ENCODE data around the gene TANK. TPM values are rescaled to one million over a fixed set of nuclear protein-coding genes. Genes with fewer than 3 reads are reported as not detected.

Gene TANK
- total and polyA plus RNA-seq, 2 of the 8 experiments (the other 6 are each of a cell fraction or from before 2014, with no cell fraction given): 7.0 to 26.1 TPM

- H2BK120ac ChIP-seq (replicated peaks; ENCODE audit: low read depth, low read length): no peak overlapping the region
- no peak overlapping the region for H4K91ac ChIP-seq (replicated peaks; ENCODE audit: insufficient read length, low read length)
- no peak overlapping the region for H2AFZ ChIP-seq (ENCODE audit: low read length)
- POLR2A ChIA-PET (ENCODE audit: partially characterized antibody): no interaction called here
- no peak overlapping the region for H3K4me3 ChIP-seq (ENCODE audit: extremely low read depth in 1 of 4, insufficient read depth in 2 of 4, low read depth in 3 of 4, low read length in 4 of 4)
- no peak overlapping the region for H2BK15ac ChIP-seq (ENCODE audit: low read length)
- H2AK5ac ChIP-seq (ENCODE audit: low read depth, low read length): no peak overlapping the region
- no peaks in the 10 kb centered on the region for H3K23me2 ChIP-seq (ENCODE audit: low read depth, low read length)
- H3K14ac ChIP-seq (ENCODE audit: insufficient read length): no peak overlapping the region
- TF ChIP-seq TCF12 (IDR thresholded peaks at IDR 0.05; ENCODE audit: low read depth, low read length) (no peak), SIN3A (conservative IDR thresholded peaks at IDR 0.05 in 1 of 2, IDR thresholded peaks at IDR 0.05 in 1 of 2; ENCODE audit: low read depth in 1 of 2, low read length in 2 of 2) (no peak), SRF (IDR thresholded peaks at IDR 0.05; ENCODE audit: low read depth, low read length) (no peak), CTBP2 (IDR thresholded peaks at IDR 0.05; ENCODE audit: borderline replicate concordance, insufficient read depth, insufficient read length, low read length) (no peak), EZH2 (IDR thresholded peaks at IDR 0.05; ENCODE audit: low read depth, low read length, severe bottlenecking) (no peak), SP1 (IDR thresholded peaks at IDR 0.05; ENCODE audit: low read depth, low read length) (no peak), EP300 (IDR thresholded peaks at IDR 0.05; ENCODE audit: borderline replicate concordance in 1 of 2, low read depth in 2 of 2, low read length in 2 of 2) (no peak), POU5F1 (IDR thresholded peaks at IDR 0.05; ENCODE audit: low read depth, low read length) (no peak), SAP30 (IDR thresholded peaks at IDR 0.05; ENCODE audit: insufficient read depth, insufficient replicate concordance, low read length) (no peak), CBX5 (IDR thresholded peaks at IDR 0.05; ENCODE audit: low read depth, low read length) (no peak), NANOG (IDR thresholded peaks at IDR 0.05; ENCODE audit: insufficient read depth, low read depth, low read length, poor library complexity, severe bottlenecking) (no peak), CEBPB (IDR thresholded peaks at IDR 0.05; ENCODE audit: low read depth, low read length) (no peak)
- H3K27me3 ChIP-seq (replicated peaks in 1 of 4; ENCODE audit: control insufficient read depth in 3 of 4, extremely low read depth in 1 of 4, insufficient read depth in 3 of 4, low read length in 3 of 4): no peaks in the 10 kb centered on the region
- H3K27ac ChIP-seq (ENCODE audit: low read depth, low read length): no peak overlapping the region
- no peak overlapping the region for H3K23ac ChIP-seq (ENCODE audit: insufficient read length)
- peaks cover 0 to 7% (median 4%) of the 10 kb centered on the region in 4 experiments; a peak in 4 of 7 replicates for H3K4me1 ChIP-seq (replicated peaks in 1 of 4; ENCODE audit: control insufficient read depth in 3 of 4, insufficient read depth in 4 of 4, low read length in 3 of 4)
- H3K18ac ChIP-seq (ENCODE audit: extremely low read depth, low read length): no peak overlapping the region
- no peak overlapping the region for H4K8ac ChIP-seq (ENCODE audit: extremely low read depth, insufficient read depth, low read length)
- no peak overlapping the region for H4K5ac ChIP-seq (ENCODE audit: insufficient read length, low read depth, low read length)
- no peaks in the 10 kb centered on the region for H4K20me1 ChIP-seq (replicated peaks in 1 of 2; ENCODE audit: control insufficient read depth in 1 of 2, insufficient read depth in 2 of 2, low read length in 2 of 2)
- H2BK12ac ChIP-seq (ENCODE audit: low read depth, low read length): no peak overlapping the region
- no peak overlapping the region for H3K56ac ChIP-seq (replicated peaks; ENCODE audit: insufficient read length, low read depth, low read length)
- H2BK20ac ChIP-seq (ENCODE audit: low read length): no peak overlapping the region
- H3K79me1 ChIP-seq (ENCODE audit: low read depth, low read length): no peaks in the 10 kb centered on the region
- DNase-seq (ENCODE audit: low read depth in 1 of 2, low spot score in 2 of 2): no peak
- CTCF ChIA-PET (ENCODE audit: partially characterized antibody): no interaction called here
- no peak overlapping the region for H3K4me2 ChIP-seq (ENCODE audit: insufficient read depth in 1 of 2, low read depth in 2 of 2, low read length in 2 of 2)
- FAIRE-seq: no peak
- no peak overlapping the region for H3K9ac ChIP-seq (replicated peaks in 1 of 4; ENCODE audit: extremely low read depth in 1 of 4, low read depth in 3 of 4, low read length in 3 of 4)
- H3K4ac ChIP-seq (replicated peaks; ENCODE audit: insufficient read length, low read depth, low read length): no peak overlapping the region
- H3K9me3 ChIP-seq (ENCODE audit: insufficient read depth in 2 of 2, low read depth in 1 of 2, low read length in 1 of 2): no peaks in the 10 kb centered on the region
- H3K36me3 ChIP-seq (ENCODE audit: control insufficient read depth in 2 of 4, insufficient read depth in 4 of 4, low read length in 3 of 4): no peaks in the 10 kb centered on the region
- 88% methylated on average over 1 of the region's 1 CpG; no CpG with 5 or more reads in 1 of the 2 experiments for WGBS, 2 experiments (ENCODE audit: extremely low coverage in 1 of 2, insufficient coverage in 1 of 2, insufficient read length in 1 of 2, insufficient replicate concordance in 2 of 2, low coverage in 1 of 2, low lambda C conversion rate in 2 of 2, missing lambda C conversion rate in 1 of 2)
- H2BK5ac ChIP-seq (ENCODE audit: low read depth, low read length): no peak overlapping the region
- no peaks in the 10 kb centered on the region for H3K79me2 ChIP-seq (ENCODE audit: control insufficient read depth in 1 of 2, insufficient read depth in 2 of 2, low read length in 2 of 2)
These were observed 28.4 kb upstream of the TANK start for GRCh38 chr2:161131804-161132203.

Measured in H1 (cell line).